Transverse colon (tissue), 4 donors: ENCODE measurements around the gene DAW1.

Source experiments
- POLR2AphosphoS5 ChIP-seq, 3 donors: sonication (generic); formaldehyde crosslinking; IDR thresholded peaks; one replicate each; pipeline ENCODE4 v1.6.1; 2016; ENCODE audit warnings: antibody characterized with exemption in 3 of 3
- TF ChIP-seq, protein P1 (sequence below), 5 experiments: fragments of 200-600 bp in 3 of 5; fragments of 450-650 bp in 2 of 5; sonication (generic) in 3 of 5; IDR thresholded peaks; 1 replicate in 2 of 5; 2 replicates in 3 of 5; pipeline ENCODE4 v1.5.1; 2016 to 2017; ENCODE audit warnings: antibody characterized with exemption in 5 of 5, inconsistent platforms in 3 of 5, mild to moderate bottlenecking in 2 of 5, moderate library complexity in 1 of 5

DNA sequence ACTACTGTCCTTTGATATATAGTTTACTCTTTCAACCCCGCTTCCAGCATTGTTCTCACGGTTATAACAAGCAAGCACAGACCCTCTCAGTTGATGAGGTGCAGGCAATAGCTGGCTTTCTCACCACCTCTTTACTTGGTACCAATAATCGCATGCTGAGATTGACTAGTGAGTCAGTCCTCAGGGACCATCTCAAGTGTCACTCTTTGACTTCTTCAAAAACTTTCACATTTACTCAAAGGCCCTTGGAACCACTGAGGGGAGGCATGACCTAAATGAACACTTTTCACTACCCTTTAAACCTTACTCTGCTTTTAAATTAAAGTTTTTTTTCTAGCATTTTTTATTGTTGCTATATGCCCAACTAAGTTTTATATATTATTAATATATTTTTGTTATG lies 101.8 kb downstream of the DAW1 start:
- TF ChIP-seq, protein P1, sequence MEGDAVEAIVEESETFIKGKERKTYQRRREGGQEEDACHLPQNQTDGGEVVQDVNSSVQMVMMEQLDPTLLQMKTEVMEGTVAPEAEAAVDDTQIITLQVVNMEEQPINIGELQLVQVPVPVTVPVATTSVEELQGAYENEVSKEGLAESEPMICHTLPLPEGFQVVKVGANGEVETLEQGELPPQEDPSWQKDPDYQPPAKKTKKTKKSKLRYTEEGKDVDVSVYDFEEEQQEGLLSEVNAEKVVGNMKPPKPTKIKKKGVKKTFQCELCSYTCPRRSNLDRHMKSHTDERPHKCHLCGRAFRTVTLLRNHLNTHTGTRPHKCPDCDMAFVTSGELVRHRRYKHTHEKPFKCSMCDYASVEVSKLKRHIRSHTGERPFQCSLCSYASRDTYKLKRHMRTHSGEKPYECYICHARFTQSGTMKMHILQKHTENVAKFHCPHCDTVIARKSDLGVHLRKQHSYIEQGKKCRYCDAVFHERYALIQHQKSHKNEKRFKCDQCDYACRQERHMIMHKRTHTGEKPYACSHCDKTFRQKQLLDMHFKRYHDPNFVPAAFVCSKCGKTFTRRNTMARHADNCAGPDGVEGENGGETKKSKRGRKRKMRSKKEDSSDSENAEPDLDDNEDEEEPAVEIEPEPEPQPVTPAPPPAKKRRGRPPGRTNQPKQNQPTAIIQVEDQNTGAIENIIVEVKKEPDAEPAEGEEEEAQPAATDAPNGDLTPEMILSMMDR (IDR thresholded peaks at IDR 0.05), result no peak
- TF ChIP-seq POLR2AphosphoS5 (IDR thresholded peaks at IDR 0.05), result no peak
